Stimulated activated CD8-positive, alpha-beta memory T cell treated with anti-CD3 and anti-CD28 coated beads, Interleukin-12 subunit alpha, Interleukin-12 subunit beta, amount 100 ng/mL, for 24 hours (primary cell): ENCODE data around the gene ID2.

ENCODE experiments used
- DNase-seq: peaks from one replicate; pipeline ENCODE4 v3.0.0-alpha.2; 2020; ENCODE audit errors: extremely low read depth

Gene ID2

DNA sequence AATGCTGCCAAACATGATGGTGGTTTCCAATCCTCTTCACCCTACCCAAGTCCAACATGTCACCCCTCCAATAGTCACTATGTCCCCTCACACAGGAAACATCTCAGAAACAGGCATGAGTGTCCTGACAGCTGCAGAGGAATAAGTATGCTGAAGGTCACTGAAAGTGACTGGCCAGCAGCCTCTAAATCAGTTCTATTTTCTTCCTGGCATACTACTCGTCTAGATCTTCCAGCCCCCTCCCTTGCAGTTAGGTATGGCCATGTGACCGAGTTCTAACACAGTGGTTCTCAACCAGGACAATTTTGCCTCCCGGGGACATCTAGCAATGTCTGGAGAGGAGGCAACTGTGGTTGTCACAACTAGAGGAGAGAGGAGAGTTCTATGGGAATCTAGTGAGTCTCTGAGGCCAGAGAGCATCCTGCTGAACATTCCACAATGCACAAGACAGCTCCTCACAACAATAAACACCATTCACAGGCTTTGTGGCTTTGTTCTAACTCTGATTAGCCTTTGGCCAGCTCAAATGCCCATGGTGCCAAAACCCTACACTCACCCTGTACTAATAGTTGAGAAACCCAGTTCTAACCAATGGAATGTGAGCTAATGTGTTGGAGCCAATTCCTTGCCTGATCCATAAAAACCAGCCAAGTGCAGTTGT is 12.6 kb upstream of the ID2 start:
- DNase-seq, result no peak

DNA sequence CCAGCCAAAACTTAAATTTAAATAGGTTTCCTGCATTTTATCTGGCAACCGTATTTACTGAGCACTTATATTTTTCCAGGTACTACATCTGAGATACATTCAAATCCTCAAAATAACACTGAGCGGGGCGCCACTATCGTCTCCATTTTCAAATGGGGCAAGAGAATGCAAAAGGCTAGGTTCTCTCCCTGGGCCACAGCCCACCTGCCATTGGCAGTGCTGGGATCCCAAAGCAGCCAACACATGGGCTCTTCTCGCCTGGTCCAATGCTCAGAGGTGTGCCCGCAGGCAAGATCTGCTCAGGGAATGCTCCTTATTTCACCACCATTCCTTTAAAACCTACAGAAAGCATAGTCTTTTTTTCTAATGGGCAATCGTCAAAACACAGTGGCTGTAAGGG is 11.3 kb upstream of the ID2 start:
- DNase-seq, result no peak

GRCh38 chr2:8671176-8671575 is 10.7 kb upstream of the ID2 start:
- DNase-seq, result no peak

- no peak for DNase-seq
These were observed 10.1 kb upstream of the ID2 start for GRCh38 chr2:8671802-8672201.

DNA sequence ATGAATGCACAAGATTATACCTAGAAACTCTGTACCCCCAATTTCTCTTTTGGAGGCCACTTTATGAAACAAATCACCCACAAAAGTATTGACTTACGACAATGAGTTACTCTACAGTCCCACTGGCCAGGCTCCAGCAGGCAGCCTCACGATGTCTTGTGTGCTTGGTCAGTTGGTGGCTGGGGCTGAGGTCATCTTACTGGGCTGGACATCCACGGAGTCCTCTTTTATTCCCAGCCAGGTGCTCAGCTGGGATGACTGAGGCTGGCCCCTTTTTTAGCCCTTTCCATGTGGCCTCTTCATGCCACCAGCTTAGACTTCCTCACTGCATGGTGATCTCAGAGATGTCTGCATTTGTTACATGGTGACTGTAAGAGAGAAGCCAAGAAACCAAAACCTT is 8.9 kb upstream of the ID2 start:
- DNase-seq, result no peak

DNA sequence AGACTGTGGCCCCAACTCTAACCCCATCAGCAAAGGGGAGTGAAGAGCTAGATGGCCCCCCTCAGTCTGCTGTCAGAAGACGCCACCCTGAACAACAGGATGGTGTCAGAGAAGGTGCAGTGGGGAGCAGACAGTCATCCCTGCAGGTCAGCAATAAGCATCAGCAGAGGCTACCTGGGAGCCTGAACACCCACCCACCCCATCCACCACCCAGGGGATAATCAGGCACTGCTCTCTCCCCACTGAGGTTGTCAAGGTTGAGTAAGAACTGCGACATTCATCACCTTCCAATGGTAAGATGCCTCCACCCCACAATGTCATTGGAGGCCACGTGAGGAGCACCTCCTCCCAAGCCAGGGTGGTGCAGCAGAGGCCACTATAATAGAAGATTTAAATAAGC is 8.5 kb upstream of the ID2 start:
- DNase-seq, result no peak

GRCh38 chr2:8674420-8675009 is 7.3 kb upstream of the ID2 start:
- no peak for DNase-seq

- no peak for DNase-seq
These were observed 6.3 kb upstream of the ID2 start for GRCh38 chr2:8675543-8675942.

DNA sequence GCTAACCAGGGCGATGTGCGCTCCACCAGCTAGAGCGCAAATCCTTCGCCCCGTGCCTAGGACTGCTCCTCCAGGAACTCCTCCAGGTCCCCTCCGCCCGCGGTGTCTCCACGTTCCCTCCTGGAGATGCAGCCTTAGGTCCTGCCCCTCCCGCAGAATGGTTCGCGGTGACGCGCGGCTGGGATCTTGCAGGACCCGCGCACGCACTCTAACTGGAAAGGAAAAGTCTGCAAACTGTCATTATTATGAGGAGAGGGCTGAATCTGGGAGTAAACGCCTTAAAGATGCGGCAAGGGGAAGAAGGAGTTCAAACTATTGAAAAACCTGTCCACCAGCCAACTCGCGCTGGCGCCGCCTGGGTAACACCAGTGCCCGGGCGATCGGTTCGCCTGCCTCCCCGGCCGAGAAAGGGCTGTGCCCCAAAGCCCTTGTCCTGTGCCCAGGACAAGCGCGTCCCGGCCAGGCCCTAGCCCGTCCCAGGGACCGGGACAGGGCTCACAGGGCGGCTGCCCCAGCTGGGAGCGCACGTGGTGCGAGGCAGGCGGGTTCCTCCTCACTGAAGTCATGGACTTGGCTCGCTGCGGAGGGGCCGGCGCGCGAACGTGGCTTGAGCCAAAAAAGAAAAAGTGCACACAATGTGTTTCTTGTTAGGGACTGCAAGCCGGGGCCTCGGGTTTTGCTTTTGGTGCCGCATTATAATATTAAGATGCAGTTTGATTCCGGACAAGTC is 5.5 kb upstream of the ID2 start:
- no peak for DNase-seq

- no peak for DNase-seq
These were observed 4.8 kb upstream of the ID2 start for GRCh38 chr2:8676921-8677645.

DNA sequence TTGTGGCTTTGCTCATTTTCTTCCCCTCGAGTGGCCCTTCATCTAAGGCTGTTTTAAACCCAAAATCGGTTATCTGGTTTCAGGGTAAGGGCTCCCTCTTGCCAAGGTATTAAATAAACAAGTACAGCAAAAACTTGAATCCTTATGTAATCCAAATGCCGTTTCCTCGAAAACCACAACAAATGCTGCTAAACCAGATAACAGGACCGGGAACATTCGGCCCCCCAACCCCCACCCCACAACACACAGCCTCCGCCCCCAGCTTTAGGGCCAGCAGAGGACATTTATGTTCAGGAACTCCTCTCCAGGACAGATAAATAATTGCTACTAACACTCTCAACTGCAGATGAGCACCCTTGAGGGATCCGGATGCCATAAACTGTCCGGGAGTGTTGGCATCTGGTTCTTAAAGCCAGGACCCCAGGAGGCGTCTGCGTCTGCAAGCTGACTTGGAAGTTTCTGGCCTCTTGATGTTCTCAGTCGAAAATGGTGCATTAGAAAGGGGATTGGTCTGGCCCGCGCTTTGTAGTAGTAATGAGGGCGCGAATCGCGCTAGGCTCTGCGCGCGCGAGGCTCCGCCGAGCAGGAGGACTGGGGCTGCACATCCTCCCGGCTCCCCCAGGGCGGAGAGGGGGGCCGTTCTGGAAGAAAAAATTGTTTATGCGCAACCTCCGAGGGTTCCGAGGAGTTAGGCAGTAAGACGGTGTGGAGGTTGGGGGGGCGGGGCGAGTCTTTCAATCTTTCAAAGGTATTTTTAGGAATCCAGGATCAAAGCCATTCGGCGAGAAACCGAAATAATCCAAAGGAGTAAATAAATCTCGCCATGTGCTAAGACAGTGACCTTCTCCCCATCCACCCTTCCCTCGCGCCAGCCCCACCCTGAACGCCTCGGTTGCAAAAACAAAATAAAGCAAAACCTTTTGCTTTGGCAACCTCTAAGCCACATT is 3.9 kb upstream of the ID2 start:
- DNase-seq, result no peak

GRCh38 chr2:8678731-8679566 is 2.9 kb upstream of the ID2 start:
- peak; percentile 66 for DNase-seq

GRCh38 chr2:8679567-8679826 is 2.4 kb upstream of the ID2 start:
- DNase-seq, result no peak

- no peak for DNase-seq
These were observed 1.8 kb upstream of the ID2 start for GRCh38 chr2:8679827-8680731.

DNA sequence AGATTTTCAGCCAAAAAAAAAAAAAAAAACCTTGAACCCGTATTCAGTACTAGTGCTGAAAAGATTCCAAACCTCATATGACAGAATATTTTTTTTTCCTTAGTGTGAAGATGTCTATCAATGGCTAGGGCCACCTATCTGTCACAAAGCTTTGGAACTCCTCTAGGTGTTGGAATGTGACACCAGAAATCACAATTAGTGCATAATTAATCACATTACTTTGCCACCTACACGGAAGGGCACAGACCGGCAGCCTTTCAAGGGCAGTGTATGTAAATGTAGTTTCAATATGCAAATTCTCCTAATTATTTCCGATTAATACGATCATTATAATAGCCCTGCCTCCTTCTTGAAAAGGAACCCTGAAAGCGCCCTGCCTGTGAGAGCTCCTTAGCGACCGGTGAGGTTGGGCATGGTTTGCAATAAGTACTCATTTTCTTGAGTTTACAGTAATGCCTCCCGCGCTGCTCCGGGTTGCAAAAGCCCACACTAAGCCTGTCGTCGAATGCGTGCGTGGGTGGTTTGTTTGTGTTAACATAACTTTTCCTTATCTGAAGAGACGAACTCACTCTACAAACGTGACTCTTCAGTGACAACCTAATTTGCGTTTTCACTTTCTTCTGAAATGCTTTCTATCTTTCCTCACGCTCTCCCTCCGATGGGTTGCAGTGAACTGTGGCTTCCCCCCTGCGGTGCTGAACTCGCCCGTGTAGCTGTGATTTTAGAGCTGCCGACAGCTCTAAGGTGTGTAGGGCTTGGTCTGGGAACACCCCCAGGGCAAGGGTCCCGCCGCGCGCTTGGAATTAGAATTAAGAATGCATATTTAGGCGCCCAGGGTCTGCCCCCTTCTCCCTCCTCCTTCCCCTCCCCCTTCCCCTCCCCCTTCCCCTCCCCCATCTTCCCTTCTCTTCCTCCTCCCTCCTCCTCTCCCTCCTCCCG is 765 bp upstream of the ID2 start:
- DNase-seq, result peak; percentile 84

- DNase-seq, result no peak
These were observed 1.1 kb downstream of the ID2 start for GRCh38 chr2:8682719-8683667.

GRCh38 chr2:8684540-8684877 is 2.7 kb downstream of the ID2 start:
- no peak for DNase-seq
